Neuronal stem cell (in vitro differentiated cells): ENCODE measurements around the gene PHKA1. TPM values are rescaled to one million over a fixed set of nuclear protein-coding genes. Genes with fewer than 3 reads are reported as not detected.

Experiments used
- small RNA-seq: library from polyadenylated mRNA; stranded (forward); fragments of <200 nt; extraction: miRNeasy Mini kit (QIAGEN cat#:217004); gene quantifications from one replicate; pipeline ENCODE3, GENCODE V24; 2013; ENCODE audit not compliant: insufficient read depth

The PHKA1 gene

Small RNA genes within 50 kb of the gene (small RNA-seq; reads per million reads assigned to genes)
- gene BX295541.1 (not detected), gene RF00012 (not detected), gene RNU1-112P (not detected)
